NCI-H510A treated with DMSO at 0.1 percent for 48 hours (cell line): ENCODE data around the gene GOT1.

Experiments used
- DNase-seq: peaks from one replicate; lab custom pipeline; 2025; lab: John Stamatoyannopoulos, UW

The GOT1 gene

GRCh38 chr10:99358101-99358500, 72.3 kb downstream of the GOT1 start:
- DNase-seq, result no peak

- no peak for DNase-seq
These were observed 72.7 kb downstream of the GOT1 start for GRCh38 chr10:99357691-99358090.

- no peak for DNase-seq
These were observed 77.2 kb downstream of the GOT1 start for GRCh38 chr10:99353182-99353581.

GRCh38 chr10:99347672-99348071, 82.8 kb downstream of the GOT1 start:
- no peak for DNase-seq
